GM23338 (cell line): Measurements from ENCODE around the gene NTPCR. TPM values are rescaled to one million over a fixed set of nuclear protein-coding genes. Genes with fewer than 3 reads are reported as not detected.
"Not testable (repeated sequence)": the region's sequence is repeated elsewhere in the genome, so short reads cannot be mapped to it uniquely, and the experiment has no call there.

ENCODE experiments used
- ATAC-seq: fragments of 200-7000 bp; cut with Tn5 transposase; 3 replicates; pipeline ENCODE4 v1.9.1; 2020
- DNase-seq: peaks from one replicate; pipeline ENCODE4 v3.0.0-alpha.2; 2015; ENCODE audit warnings: low spot score
- H2AFZ ChIP-seq: fragments of 200-600 bp; sonication (generic); 2 replicates; pipeline ENCODE4 v1.8.0; 2016; ENCODE audit warnings: antibody characterized with exemption, mild to moderate bottlenecking, moderate library complexity
- H3F3A ChIP-seq: fragments of 200-600 bp; sonication (generic); replicated peaks from 2 replicates; pipeline ENCODE4 v1.8.0; 2017; ENCODE audit warnings: antibody characterized with exemption, mixed run types, low read depth
- H3K27ac ChIP-seq: fragments of 200-600 bp; sonication (generic); 2 replicates; pipeline ENCODE4 v1.6.1; 2016; ENCODE audit warnings: low read depth
- H3K27me3 ChIP-seq: fragments of 200-600 bp; sonication (generic); 2 replicates; pipeline ENCODE4 v1.8.0; 2016; ENCODE audit warnings: mild to moderate bottlenecking, mixed run types, moderate library complexity; ENCODE audit not compliant: insufficient read depth
- H3K36me3 ChIP-seq: fragments of 200-600 bp; sonication (generic); 2 replicates; pipeline ENCODE4 v1.8.0; 2016; ENCODE audit warnings: mild to moderate bottlenecking; ENCODE audit not compliant: insufficient read depth
- H3K4me1 ChIP-seq: fragments of 200-600 bp; sonication (generic); 2 replicates; pipeline ENCODE4 v1.8.0; 2016; ENCODE audit warnings: mild to moderate bottlenecking, moderate library complexity; ENCODE audit not compliant: insufficient read depth
- H3K4me2 ChIP-seq: fragments of 200-600 bp; sonication (generic); 2 replicates; pipeline ENCODE4 v1.7.1; 2017; ENCODE audit warnings: mixed run types
- H3K4me3 ChIP-seq: fragments of 200-600 bp; sonication (generic); 2 replicates; pipeline ENCODE4 v1.6.1; 2016; ENCODE audit warnings: mixed run types
- H3K79me2 ChIP-seq: fragments of 200-600 bp; sonication (generic); replicated peaks from 2 replicates; pipeline ENCODE4 v1.8.0; 2017; ENCODE audit warnings: mild to moderate bottlenecking; ENCODE audit not compliant: insufficient read depth
- H3K9me2 ChIP-seq: fragments of 200-600 bp; sonication (generic); 2 replicates; pipeline ENCODE4 v1.8.0; 2017; ENCODE audit not compliant: insufficient read depth
- H4K20me1 ChIP-seq: fragments of 200-600 bp; sonication (generic); replicated peaks from 2 replicates; pipeline ENCODE4 v1.8.0; 2017; ENCODE audit warnings: mild to moderate bottlenecking; ENCODE audit not compliant: insufficient read depth
- H3K27ac Mint-ChIP-seq: 2 replicates; pipeline ENCODE4 v1.8.0; 2020; ENCODE audit warnings: inconsistent platforms, mild to moderate bottlenecking, moderate library complexity, mixed read lengths
- H3K27me3 Mint-ChIP-seq: 3 replicates; pipeline ENCODE4 v1.8.0; 2022; ENCODE audit warnings: low read depth, mild to moderate bottlenecking, moderate library complexity, mixed read lengths, inconsistent platforms; ENCODE audit not compliant: insufficient read depth, poor library complexity
- H3K36me3 Mint-ChIP-seq: 3 replicates; pipeline ENCODE4 v1.8.0; 2021; ENCODE audit warnings: low read depth, mild to moderate bottlenecking, inconsistent platforms, moderate library complexity, mixed read lengths
- H3K4me1 Mint-ChIP-seq: 3 replicates; pipeline ENCODE4 v1.8.0; 2020; ENCODE audit warnings: mild to moderate bottlenecking, inconsistent platforms, mixed read lengths
- H3K4me3 Mint-ChIP-seq: 3 replicates; pipeline ENCODE4 v1.8.0; 2021; ENCODE audit warnings: moderate library complexity, mild to moderate bottlenecking, inconsistent platforms, mixed read lengths
- H3K9me3 Mint-ChIP-seq: 3 replicates; pipeline ENCODE4 v1.8.0; 2020; ENCODE audit warnings: moderate library complexity, mild to moderate bottlenecking, inconsistent platforms, mixed read lengths
- CREB1 ChIP-seq: fragments of 250-450 bp; sonication (Bioruptor Pico); IDR thresholded peaks from 2 replicates; pipeline ENCODE4 v1.5.0; 2020; ENCODE audit warnings: low read depth, mild to moderate bottlenecking, moderate library complexity
- EZH2 ChIP-seq: fragments of 200-600 bp; sonication (generic); IDR thresholded peaks from one replicate; pipeline ENCODE4 v1.8.0; 2017; ENCODE audit warnings: antibody characterized with exemption, mild to moderate bottlenecking, low read depth; ENCODE audit not compliant: unreplicated experiment
- EZH2phosphoT487 ChIP-seq: fragments of 200-600 bp; sonication (generic); IDR thresholded peaks from one replicate; pipeline ENCODE4 v1.8.1; 2018; ENCODE audit warnings: antibody characterized with exemption; ENCODE audit not compliant: unreplicated experiment
- JUNB ChIP-seq: IDR thresholded peaks from one replicate; pipeline ENCODE4 v1.6.1; 2016; ENCODE audit warnings: antibody characterized with exemption; ENCODE audit not compliant: unreplicated experiment
- NANOG ChIP-seq: IDR thresholded peaks from 2 replicates; pipeline ENCODE4 v1.6.1; 2016; ENCODE audit warnings: antibody characterized with exemption, borderline replicate concordance
- POLR2AphosphoS5 ChIP-seq: IDR thresholded peaks from 2 replicates; pipeline ENCODE4 v1.6.1; 2016; ENCODE audit warnings: antibody characterized with exemption, low read depth
- STAT1 ChIP-seq: IDR thresholded peaks from one replicate; pipeline ENCODE4 v1.6.1; 2016; ENCODE audit warnings: antibody characterized with exemption; ENCODE audit not compliant: unreplicated experiment
- ZNF114 ChIP-seq: fragments of 250-450 bp; sonication (Bioruptor Pico); IDR thresholded peaks from 2 replicates; pipeline ENCODE4 v1.5.0; 2020; ENCODE audit warnings: mild to moderate bottlenecking, moderate library complexity
- ZNF331 ChIP-seq: fragments of 250-450 bp; sonication (Bioruptor Pico); IDR thresholded peaks from 2 replicates; pipeline ENCODE4 v1.5.0; 2020; ENCODE audit warnings: low read depth, mild to moderate bottlenecking, moderate library complexity
- polyA plus RNA-seq: library from polyadenylated mRNA; unstranded; fragments of >200 nt; fragmentation: Nextera tagmentation; extraction: Ambion mirVana; gene quantifications from 2 replicates; pipeline ENCODE4 v1.2.1, GENCODE V29; 2016
- total RNA-seq: library from RNA; depleted of rRNA; stranded (reverse); fragments of >200 nt; shearing (Covaris generic); gene quantifications from 2 replicates; pipeline ENCODE4 v1.2.3, GENCODE V29; 2014
- TF ChIP-seq, protein P1 (sequence below), 2 experiments: fragments of 200-600 bp in 1 of 2; sonication (generic) in 1 of 2; conservative IDR thresholded peaks; 2 replicates each; pipeline versions ENCODE4 v1.5.1 to v1.6.1; 2016 to 2017; ENCODE audit warnings: antibody characterized with exemption in 2 of 2, low read depth in 2 of 2, mild to moderate bottlenecking in 2 of 2, moderate library complexity in 1 of 2
- TF ChIP-seq, protein P2 (sequence below): fragments of 250-450 bp; sonication (Bioruptor Pico); IDR thresholded peaks from 2 replicates; pipeline ENCODE4 v1.5.0; 2020; ENCODE audit warnings: mild to moderate bottlenecking, moderate library complexity
- TF ChIP-seq, protein P3 (sequence below): IDR thresholded peaks from one replicate; pipeline ENCODE4 v1.6.1; 2018; ENCODE audit warnings: antibody characterized with exemption; ENCODE audit not compliant: unreplicated experiment

NTPCR gene
- total and polyA plus RNA-seq, 2 experiments from 2014 or later: 64.1 to 150 TPM

DNA sequence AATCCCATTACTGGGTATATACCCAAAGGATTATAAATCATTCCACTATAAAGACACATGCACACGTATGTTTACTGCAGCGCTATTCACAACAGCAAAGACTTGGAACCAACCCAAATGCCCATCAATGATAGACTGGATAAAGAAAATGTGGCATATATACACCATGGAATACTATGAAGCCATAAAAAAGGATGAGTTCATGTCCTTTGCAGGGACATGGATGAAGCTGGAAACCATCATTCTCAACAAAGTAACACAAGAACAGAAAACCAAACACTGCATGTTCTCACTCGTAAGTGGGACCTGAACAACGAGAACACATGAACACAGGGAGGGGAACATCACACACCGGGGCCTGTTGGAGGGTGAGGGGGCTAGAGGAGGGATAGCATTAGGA is 53.2 kb downstream of the NTPCR start:
- not testable (repeated sequence) for H3K79me2 ChIP-seq, H3F3A ChIP-seq, H3K4me3 ChIP-seq, DNase-seq, H3K4me3 Mint-ChIP-seq, H3K4me1 ChIP-seq, H3K9me2 ChIP-seq, H3K27ac Mint-ChIP-seq, H2AFZ ChIP-seq, H3K9me3 Mint-ChIP-seq, H3K4me2 ChIP-seq, H3K27ac ChIP-seq, H3K4me1 Mint-ChIP-seq, H4K20me1 ChIP-seq, ATAC-seq, H3K27me3 ChIP-seq, H3K36me3 ChIP-seq, H3K27me3 Mint-ChIP-seq
- peaks cover 62% of the 10 kb centered on the region for H3K36me3 Mint-ChIP-seq

DNA sequence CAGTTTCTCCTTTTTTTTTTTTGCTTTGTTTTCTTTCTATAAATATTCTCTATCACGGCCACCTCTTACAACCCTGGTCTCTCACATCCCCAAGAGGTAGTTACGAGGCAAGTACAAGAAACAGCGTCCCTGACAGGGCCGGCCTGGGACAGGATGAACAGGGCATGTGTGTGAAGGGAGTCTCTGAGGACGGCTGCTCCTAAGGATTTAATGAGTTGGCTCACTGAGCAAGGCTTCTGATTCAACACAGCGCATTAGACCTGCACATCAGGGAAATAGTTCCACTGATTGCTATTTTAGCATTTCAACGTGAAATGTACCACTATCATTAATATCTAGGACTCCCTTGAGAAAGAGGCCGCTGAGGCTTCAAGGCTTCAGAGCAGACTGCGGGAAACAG is 54.0 kb downstream of the NTPCR start:
- peaks cover 6% of the 10 kb centered on the region for H3K27me3 Mint-ChIP-seq
- Histone ChIP-seq H4K20me1 (no peaks in the 10 kb centered on the region), H3K79me2 (no peaks in the 10 kb centered on the region), H3K4me2 (no peak overlapping the region), H3K36me3 (no peaks in the 10 kb centered on the region; the same call in 1 of the 2 replicates), H3K9me2 (no peaks in the 10 kb centered on the region; the same call in 1 of the 2 replicates), H3F3A (no peaks in the 10 kb centered on the region), H3K27ac (no peak overlapping the region), H3K27me3 (no peaks in the 10 kb centered on the region), H2AFZ (no peak overlapping the region), H3K4me1 (no peaks in the 10 kb centered on the region), H3K4me3 (no peak overlapping the region)
- ATAC-seq: no peak
- peaks cover 2% of the 10 kb centered on the region; the same call in 1 of the 3 replicates for H3K9me3 Mint-ChIP-seq
- no peak for DNase-seq
- no peaks in the 10 kb centered on the region for H3K4me1 Mint-ChIP-seq
- H3K4me3 Mint-ChIP-seq: no peak overlapping the region
- H3K27ac Mint-ChIP-seq: no peak overlapping the region
- peaks cover 54% of the 10 kb centered on the region for H3K36me3 Mint-ChIP-seq
- TF ChIP-seq ZNF114 (CRISPR knock-in tag) (no peak), EZH2 (no peak), NANOG (no peak), CREB1 (CRISPR knock-in tag) (no peak), ZNF331 (CRISPR knock-in tag) (no peak), POLR2AphosphoS5 (no peak), JUNB (no peak), EZH2phosphoT487 (no peak), STAT1 (no peak)
- TF ChIP-seq, protein P1, sequence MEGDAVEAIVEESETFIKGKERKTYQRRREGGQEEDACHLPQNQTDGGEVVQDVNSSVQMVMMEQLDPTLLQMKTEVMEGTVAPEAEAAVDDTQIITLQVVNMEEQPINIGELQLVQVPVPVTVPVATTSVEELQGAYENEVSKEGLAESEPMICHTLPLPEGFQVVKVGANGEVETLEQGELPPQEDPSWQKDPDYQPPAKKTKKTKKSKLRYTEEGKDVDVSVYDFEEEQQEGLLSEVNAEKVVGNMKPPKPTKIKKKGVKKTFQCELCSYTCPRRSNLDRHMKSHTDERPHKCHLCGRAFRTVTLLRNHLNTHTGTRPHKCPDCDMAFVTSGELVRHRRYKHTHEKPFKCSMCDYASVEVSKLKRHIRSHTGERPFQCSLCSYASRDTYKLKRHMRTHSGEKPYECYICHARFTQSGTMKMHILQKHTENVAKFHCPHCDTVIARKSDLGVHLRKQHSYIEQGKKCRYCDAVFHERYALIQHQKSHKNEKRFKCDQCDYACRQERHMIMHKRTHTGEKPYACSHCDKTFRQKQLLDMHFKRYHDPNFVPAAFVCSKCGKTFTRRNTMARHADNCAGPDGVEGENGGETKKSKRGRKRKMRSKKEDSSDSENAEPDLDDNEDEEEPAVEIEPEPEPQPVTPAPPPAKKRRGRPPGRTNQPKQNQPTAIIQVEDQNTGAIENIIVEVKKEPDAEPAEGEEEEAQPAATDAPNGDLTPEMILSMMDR (conservative IDR thresholded peaks at IDR 0.05; ENCODE audit: low read depth in 2 of 2): no peak
- TF ChIP-seq, protein P2, sequence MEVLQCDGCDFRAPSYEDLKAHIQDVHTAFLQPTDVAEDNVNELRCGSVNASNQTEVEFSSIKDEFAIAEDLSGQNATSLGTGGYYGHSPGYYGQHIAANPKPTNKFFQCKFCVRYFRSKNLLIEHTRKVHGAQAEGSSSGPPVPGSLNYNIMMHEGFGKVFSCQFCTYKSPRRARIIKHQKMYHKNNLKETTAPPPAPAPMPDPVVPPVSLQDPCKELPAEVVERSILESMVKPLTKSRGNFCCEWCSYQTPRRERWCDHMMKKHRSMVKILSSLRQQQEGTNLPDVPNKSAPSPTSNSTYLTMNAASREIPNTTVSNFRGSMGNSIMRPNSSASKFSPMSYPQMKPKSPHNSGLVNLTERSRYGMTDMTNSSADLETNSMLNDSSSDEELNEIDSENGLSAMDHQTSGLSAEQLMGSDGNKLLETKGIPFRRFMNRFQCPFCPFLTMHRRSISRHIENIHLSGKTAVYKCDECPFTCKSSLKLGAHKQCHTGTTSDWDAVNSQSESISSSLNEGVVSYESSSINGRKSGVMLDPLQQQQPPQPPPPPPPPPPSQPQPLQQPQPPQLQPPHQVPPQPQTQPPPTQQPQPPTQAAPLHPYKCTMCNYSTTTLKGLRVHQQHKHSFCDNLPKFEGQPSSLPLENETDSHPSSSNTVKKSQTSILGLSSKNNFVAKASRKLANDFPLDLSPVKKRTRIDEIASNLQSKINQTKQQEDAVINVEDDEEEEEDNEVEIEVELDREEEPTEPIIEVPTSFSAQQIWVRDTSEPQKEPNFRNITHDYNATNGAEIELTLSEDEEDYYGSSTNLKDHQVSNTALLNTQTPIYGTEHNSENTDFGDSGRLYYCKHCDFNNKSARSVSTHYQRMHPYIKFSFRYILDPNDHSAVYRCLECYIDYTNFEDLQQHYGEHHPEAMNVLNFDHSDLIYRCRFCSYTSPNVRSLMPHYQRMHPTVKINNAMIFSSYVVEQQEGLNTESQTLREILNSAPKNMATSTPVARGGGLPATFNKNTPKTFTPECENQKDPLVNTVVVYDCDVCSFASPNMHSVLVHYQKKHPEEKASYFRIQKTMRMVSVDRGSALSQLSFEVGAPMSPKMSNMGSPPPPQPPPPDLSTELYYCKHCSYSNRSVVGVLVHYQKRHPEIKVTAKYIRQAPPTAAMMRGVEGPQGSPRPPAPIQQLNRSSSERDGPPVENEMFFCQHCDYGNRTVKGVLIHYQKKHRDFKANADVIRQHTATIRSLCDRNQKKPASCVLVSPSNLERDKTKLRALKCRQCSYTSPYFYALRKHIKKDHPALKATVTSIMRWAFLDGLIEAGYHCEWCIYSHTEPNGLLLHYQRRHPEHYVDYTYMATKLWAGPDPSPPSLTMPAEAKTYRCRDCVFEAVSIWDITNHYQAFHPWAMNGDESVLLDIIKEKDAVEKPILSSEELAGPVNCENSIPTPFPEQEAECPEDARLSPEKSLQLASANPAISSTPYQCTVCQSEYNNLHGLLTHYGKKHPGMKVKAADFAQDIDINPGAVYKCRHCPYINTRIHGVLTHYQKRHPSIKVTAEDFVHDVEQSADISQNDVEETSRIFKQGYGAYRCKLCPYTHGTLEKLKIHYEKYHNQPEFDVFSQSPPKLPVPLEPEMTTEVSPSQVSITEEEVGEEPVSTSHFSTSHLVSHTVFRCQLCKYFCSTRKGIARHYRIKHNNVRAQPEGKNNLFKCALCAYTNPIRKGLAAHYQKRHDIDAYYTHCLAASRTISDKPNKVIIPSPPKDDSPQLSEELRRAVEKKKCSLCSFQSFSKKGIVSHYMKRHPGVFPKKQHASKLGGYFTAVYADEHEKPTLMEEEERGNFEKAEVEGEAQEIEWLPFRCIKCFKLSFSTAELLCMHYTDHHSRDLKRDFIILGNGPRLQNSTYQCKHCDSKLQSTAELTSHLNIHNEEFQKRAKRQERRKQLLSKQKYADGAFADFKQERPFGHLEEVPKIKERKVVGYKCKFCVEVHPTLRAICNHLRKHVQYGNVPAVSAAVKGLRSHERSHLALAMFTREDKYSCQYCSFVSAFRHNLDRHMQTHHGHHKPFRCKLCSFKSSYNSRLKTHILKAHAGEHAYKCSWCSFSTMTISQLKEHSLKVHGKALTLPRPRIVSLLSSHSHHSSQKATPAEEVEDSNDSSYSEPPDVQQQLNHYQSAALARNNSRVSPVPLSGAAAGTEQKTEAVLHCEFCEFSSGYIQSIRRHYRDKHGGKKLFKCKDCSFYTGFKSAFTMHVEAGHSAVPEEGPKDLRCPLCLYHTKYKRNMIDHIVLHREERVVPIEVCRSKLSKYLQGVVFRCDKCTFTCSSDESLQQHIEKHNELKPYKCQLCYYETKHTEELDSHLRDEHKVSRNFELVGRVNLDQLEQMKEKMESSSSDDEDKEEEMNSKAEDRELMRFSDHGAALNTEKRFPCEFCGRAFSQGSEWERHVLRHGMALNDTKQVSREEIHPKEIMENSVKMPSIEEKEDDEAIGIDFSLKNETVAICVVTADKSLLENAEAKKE (CRISPR knock-in tag): no peak
- TF ChIP-seq, protein P3, sequence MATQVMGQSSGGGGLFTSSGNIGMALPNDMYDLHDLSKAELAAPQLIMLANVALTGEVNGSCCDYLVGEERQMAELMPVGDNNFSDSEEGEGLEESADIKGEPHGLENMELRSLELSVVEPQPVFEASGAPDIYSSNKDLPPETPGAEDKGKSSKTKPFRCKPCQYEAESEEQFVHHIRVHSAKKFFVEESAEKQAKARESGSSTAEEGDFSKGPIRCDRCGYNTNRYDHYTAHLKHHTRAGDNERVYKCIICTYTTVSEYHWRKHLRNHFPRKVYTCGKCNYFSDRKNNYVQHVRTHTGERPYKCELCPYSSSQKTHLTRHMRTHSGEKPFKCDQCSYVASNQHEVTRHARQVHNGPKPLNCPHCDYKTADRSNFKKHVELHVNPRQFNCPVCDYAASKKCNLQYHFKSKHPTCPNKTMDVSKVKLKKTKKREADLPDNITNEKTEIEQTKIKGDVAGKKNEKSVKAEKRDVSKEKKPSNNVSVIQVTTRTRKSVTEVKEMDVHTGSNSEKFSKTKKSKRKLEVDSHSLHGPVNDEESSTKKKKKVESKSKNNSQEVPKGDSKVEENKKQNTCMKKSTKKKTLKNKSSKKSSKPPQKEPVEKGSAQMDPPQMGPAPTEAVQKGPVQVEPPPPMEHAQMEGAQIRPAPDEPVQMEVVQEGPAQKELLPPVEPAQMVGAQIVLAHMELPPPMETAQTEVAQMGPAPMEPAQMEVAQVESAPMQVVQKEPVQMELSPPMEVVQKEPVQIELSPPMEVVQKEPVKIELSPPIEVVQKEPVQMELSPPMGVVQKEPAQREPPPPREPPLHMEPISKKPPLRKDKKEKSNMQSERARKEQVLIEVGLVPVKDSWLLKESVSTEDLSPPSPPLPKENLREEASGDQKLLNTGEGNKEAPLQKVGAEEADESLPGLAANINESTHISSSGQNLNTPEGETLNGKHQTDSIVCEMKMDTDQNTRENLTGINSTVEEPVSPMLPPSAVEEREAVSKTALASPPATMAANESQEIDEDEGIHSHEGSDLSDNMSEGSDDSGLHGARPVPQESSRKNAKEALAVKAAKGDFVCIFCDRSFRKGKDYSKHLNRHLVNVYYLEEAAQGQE: no peak
